ENCODE data around the gene AZU1. TPM values are rescaled to one million over a fixed set of nuclear protein-coding genes. Genes with fewer than 3 reads are reported as not detected.

Gene AZU1
- total RNA-seq, 4 donors from 2014 or later: 0.37 to 0.76 TPM; not detected in 2

DNA sequence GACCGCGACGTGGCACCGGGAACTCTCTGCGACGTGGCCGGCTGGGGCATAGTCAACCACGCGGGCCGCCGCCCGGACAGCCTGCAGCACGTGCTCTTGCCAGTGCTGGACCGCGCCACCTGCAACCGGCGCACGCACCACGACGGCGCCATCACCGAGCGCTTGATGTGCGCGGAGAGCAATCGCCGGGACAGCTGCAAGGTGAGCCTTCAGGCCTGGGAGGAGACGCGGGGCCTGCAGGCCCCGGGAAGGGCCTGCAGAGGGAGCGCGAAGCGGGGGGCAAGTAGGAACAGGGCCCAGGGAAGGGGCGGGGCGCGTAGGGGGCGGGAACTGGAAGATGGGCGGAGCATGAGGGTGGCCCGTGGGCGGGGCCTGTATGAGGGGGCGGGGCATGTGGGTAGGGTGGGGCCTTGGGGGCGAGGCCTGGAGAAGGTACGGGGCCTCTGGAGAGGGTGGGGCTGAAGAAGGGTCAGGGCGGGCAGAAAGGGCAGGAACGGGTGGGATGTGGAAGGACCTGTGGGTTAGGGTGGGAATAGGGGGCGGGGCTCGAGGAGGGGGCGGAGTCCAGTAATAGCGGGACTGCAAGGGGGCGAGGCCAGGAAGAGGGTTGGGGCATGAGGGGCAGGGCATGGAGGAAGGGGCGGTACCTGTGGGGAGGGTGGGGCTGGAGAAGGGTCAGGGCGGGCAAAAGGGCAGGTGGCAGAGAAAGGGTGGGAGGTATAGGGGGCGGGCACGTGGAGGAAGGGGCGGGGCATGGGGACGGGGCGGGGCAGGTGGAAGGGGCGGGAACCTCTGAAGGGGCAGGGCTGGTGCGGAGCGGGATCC is 34.3 kb downstream of the AZU1 start:
- no peak overlapping the region for H3K4me3 ChIP-seq (ENCODE audit: low read depth, poor library complexity, severe bottlenecking)
- intact Hi-C loops (cut with DNase I; ENCODE audit: low total_unique reads): loop anchor here (1.0 kb wide), 1 partner anchor 29 kb away; no protein-coding TSS in a partner anchor
- no peak for DNase-seq (ENCODE audit: low spot score in 2 of 2)
- no peak for TF ChIP-seq CTCF (IDR thresholded peaks at IDR 0.05)
- no peak for TF ChIP-seq POLR2A (IDR thresholded peaks at IDR 0.05)
- 17 to 18% methylated on average over 27 to 56 of the region's 60 CpGs for WGBS, 2 donors

DNA sequence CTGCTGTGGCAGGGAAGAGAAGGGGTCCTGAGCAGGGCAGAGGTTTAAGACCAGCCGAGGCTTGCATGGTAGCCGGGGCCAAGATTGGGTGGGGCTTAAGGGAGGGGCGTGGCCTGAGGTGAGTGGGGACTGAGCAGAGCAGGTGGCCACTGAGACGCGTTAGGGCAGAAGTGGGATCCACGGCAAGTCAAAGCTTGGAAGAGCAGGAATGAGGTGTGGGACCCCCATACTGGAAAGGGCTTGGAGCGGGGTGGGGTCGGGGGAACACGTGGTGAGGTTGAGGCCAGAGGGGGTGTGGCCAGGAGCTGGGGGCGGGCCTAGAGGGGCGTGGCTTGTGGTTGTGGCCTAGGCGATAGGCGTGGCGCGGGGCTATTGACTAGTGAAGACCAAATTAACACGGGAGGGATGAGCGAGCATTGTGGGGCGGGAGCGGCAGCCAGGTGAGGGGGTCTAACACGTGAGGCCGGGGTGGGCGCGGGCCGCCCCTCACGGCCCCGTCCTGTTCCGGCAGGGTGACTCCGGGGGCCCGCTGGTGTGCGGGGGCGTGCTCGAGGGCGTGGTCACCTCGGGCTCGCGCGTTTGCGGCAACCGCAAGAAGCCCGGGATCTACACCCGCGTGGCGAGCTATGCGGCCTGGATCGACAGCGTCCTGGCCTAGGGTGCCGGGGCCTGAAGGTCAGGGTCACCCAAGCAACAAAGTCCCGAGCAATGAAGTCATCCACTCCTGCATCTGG is 35.1 kb downstream of the AZU1 start:
- intact Hi-C loops (cut with DNase I; ENCODE audit: low total_unique reads): no loop called here
- no peak overlapping the region for H3K4me3 ChIP-seq (ENCODE audit: low read depth, poor library complexity, severe bottlenecking)
- TF ChIP-seq POLR2A (IDR thresholded peaks at IDR 0.05): no peak
- DNase-seq (ENCODE audit: low spot score in 2 of 2): peak; percentile 69 to 94
- WGBS, 2 donors: 19 to 29% methylated on average over 38 to 41 of the region's 48 CpGs

- intact Hi-C loops (cut with DNase I; ENCODE audit: low total_unique reads): no loop called here
- no peak for TF ChIP-seq POLR2A (IDR thresholded peaks at IDR 0.05)
- TF ChIP-seq CTCF (IDR thresholded peaks at IDR 0.05): no peak
- WGBS, 2 donors: 75% methylated on average over 7 of the region's 7 CpGs
- no peak for DNase-seq (ENCODE audit: low spot score in 2 of 2)
- no peak overlapping the region for H3K4me3 ChIP-seq (ENCODE audit: low read depth, poor library complexity, severe bottlenecking)
These were observed 35.6 kb downstream of the AZU1 start for GRCh38 chr19:863315-863620.

GRCh38 chr19:866769-867300 is 39.2 kb downstream of the AZU1 start:
- DNase-seq (ENCODE audit: low spot score in 2 of 2): no peak
- TF ChIP-seq CTCF (IDR thresholded peaks at IDR 0.05) (no peak), POLR2A (IDR thresholded peaks at IDR 0.05) (no peak)
- WGBS, 2 donors: 77 to 84% methylated on average over 35 to 38 of the region's 38 CpGs
- intact Hi-C loops (cut with DNase I; ENCODE audit: low total_unique reads): no loop called here
- H3K4me3 ChIP-seq (ENCODE audit: low read depth, poor library complexity, severe bottlenecking): no peak overlapping the region

GRCh38 chr19:867301-867793 is 39.7 kb downstream of the AZU1 start:
- WGBS, 2 donors: 68 to 77% methylated on average over 15 to 16 of the region's 16 CpGs
- TF ChIP-seq POLR2A (IDR thresholded peaks at IDR 0.05) (no peak), CTCF (IDR thresholded peaks at IDR 0.05) (no peak)
- DNase-seq (ENCODE audit: low spot score in 2 of 2): no peak
- intact Hi-C loops (cut with DNase I; ENCODE audit: low total_unique reads): no loop called here
- H3K4me3 ChIP-seq (ENCODE audit: low read depth, poor library complexity, severe bottlenecking): no peak overlapping the region

GRCh38 chr19:867855-868457 is 40.3 kb downstream of the AZU1 start:
- no peak for TF ChIP-seq POLR2A (IDR thresholded peaks at IDR 0.05)
- TF ChIP-seq CTCF (IDR thresholded peaks at IDR 0.05): no peak
- intact Hi-C loops (cut with DNase I; ENCODE audit: low total_unique reads): no loop called here
- no peak for DNase-seq (ENCODE audit: low spot score in 2 of 2)
- WGBS, 2 donors: 92 to 93% methylated on average over 24 to 39 of the region's 39 CpGs
- no peak overlapping the region for H3K4me3 ChIP-seq (ENCODE audit: low read depth, poor library complexity, severe bottlenecking)

All from lower leg skin (tissue), 4 donors.